ENCODE results near the gene SFXN3.

DNA sequence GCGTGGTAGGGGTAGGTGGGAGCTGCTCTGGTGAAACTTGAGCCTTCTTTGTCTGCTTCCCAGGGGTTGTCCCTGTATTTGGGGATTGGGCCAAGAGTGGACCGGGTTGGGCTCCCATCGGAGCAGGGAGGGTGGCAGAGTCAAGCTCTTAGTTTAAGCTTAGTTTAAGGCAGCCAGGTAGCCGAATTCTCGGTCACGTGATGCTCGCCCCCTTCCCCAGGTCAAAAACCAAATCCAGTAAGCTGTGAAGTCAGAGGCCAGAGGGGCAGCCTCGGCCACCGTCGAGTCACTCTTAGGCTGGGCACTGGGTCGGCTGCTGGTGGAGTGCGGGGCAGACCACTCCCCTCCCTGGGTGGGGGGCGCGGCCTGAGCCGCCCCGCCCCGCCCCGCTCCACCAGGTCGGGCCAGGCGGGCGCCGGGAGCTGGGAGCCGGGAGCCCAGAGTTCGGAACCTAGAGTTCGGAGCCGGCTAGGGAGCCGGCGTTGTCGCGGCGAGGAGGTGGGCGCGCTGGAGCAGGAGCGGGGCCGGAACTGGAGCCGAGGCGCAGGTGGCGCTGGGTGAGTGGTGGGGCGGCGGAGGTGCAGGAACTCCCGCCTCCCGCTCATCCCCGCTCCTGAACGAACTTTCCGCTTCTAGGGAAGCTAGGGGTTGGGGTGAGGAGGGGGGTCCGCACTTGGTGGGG lies 34.2 kb upstream of the SFXN3 start:
- TF ChIP-seq, protein P1, sequence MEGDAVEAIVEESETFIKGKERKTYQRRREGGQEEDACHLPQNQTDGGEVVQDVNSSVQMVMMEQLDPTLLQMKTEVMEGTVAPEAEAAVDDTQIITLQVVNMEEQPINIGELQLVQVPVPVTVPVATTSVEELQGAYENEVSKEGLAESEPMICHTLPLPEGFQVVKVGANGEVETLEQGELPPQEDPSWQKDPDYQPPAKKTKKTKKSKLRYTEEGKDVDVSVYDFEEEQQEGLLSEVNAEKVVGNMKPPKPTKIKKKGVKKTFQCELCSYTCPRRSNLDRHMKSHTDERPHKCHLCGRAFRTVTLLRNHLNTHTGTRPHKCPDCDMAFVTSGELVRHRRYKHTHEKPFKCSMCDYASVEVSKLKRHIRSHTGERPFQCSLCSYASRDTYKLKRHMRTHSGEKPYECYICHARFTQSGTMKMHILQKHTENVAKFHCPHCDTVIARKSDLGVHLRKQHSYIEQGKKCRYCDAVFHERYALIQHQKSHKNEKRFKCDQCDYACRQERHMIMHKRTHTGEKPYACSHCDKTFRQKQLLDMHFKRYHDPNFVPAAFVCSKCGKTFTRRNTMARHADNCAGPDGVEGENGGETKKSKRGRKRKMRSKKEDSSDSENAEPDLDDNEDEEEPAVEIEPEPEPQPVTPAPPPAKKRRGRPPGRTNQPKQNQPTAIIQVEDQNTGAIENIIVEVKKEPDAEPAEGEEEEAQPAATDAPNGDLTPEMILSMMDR (IDR thresholded peaks at IDR 0.05), result no peak
- TF ChIP-seq, protein P2, sequence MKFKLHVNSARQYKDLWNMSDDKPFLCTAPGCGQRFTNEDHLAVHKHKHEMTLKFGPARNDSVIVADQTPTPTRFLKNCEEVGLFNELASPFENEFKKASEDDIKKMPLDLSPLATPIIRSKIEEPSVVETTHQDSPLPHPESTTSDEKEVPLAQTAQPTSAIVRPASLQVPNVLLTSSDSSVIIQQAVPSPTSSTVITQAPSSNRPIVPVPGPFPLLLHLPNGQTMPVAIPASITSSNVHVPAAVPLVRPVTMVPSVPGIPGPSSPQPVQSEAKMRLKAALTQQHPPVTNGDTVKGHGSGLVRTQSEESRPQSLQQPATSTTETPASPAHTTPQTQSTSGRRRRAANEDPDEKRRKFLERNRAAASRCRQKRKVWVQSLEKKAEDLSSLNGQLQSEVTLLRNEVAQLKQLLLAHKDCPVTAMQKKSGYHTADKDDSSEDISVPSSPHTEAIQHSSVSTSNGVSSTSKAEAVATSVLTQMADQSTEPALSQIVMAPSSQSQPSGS (CRISPR knock-in tag; IDR thresholded peaks at IDR 0.05; ENCODE audit: borderline replicate concordance, low read depth), result no peak
- TF ChIP-seq TCF7 (CRISPR knock-in tag; IDR thresholded peaks at IDR 0.05; ENCODE audit: low read depth), result no peak

Data from WTC11 (cell line).